ENCODE measurements around the gene DRC7. TPM values are rescaled to one million over a fixed set of nuclear protein-coding genes. Genes with fewer than 3 reads are reported as not detected.

Gene DRC7
- total RNA-seq, 1 donor from 2014 or later: not detected

DNA sequence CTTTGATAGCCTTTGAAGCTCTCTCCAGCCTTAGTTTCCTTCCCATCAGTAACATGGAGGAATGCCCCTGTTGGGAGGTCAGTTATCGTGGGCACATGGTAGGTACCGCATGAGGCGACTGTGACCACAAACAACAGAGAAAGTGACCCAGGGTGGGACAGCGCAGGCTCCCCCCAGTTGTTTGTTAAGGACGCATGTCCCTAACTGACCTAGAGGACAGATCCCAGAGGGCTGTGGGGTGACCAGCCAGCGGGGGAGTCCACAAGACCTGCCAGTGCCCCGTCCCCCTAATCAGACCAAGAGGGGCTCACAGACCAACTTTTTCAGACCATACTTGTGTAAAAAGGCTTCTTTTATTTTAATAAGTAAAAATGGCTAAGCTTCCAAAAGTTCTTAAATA lies 63.3 kb downstream of the DRC7 start:
- H3K36me3 ChIP-seq (ENCODE audit: control insufficient read depth, insufficient read depth, low read length): peaks cover 28% of the 10 kb centered on the region
- FAIRE-seq: no peak
- TF ChIP-seq, protein P1, sequence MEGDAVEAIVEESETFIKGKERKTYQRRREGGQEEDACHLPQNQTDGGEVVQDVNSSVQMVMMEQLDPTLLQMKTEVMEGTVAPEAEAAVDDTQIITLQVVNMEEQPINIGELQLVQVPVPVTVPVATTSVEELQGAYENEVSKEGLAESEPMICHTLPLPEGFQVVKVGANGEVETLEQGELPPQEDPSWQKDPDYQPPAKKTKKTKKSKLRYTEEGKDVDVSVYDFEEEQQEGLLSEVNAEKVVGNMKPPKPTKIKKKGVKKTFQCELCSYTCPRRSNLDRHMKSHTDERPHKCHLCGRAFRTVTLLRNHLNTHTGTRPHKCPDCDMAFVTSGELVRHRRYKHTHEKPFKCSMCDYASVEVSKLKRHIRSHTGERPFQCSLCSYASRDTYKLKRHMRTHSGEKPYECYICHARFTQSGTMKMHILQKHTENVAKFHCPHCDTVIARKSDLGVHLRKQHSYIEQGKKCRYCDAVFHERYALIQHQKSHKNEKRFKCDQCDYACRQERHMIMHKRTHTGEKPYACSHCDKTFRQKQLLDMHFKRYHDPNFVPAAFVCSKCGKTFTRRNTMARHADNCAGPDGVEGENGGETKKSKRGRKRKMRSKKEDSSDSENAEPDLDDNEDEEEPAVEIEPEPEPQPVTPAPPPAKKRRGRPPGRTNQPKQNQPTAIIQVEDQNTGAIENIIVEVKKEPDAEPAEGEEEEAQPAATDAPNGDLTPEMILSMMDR (IDR thresholded peaks at IDR 0.05; ENCODE audit: insufficient read depth, low read length, severe bottlenecking): no peak
- H3K27me3 ChIP-seq (ENCODE audit: control insufficient read depth, insufficient read depth, low read length): no peaks in the 10 kb centered on the region
- DNase-seq (ENCODE audit: low read depth): no peak
- H3K4me3 ChIP-seq (ENCODE audit: low read depth, low read length): no peak overlapping the region

DNA sequence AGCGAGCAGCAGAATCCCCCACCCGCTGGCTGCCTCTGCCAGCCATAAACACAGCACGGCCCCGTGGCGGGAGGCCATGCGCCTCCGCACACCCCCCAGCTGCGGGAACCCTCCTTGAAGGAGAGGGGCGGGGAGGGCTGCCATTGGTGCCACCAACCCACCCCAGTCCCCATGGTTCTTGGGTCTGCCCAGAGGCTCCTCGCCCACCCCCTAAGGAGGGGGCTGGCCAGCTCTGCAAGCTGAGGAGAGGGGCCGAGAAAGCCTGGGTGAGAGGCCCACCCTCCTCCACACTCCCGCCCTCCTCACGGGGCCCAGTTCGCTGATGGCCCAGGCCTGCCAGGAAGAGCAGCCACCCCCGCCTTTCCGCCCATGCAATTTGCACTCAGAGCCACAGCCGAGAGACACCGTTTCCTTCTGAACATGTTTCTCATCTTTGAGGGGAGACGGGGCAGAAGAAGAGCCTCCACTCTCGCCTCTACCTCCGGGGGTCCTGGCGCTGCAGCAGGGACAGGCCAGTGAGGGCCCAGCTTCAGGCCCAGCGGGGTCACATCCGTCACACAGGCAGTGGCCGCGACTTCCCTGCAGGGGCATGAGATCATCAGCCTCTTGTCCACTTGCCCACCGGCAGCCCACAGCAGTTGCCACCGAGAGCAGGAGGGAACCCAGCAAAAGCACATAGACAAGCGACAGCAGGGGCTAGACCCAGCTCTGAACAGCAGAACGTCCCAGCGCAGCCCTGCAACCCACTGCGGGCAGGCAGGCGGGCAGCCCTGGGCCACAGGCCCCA lies 63.9 kb downstream of the DRC7 start:
- Histone ChIP-seq H3K4me3 (ENCODE audit: low read depth, low read length) (no peak overlapping the region), H3K27me3 (ENCODE audit: control insufficient read depth, insufficient read depth, low read length) (no peaks in the 10 kb centered on the region), H3K36me3 (ENCODE audit: control insufficient read depth, insufficient read depth, low read length) (peaks cover 27% of the 10 kb centered on the region)
- no peak for FAIRE-seq
- TF ChIP-seq, protein P1 (IDR thresholded peaks at IDR 0.05; ENCODE audit: insufficient read depth, low read length, severe bottlenecking): no peak
- DNase-seq (ENCODE audit: low read depth): no peak

DNA sequence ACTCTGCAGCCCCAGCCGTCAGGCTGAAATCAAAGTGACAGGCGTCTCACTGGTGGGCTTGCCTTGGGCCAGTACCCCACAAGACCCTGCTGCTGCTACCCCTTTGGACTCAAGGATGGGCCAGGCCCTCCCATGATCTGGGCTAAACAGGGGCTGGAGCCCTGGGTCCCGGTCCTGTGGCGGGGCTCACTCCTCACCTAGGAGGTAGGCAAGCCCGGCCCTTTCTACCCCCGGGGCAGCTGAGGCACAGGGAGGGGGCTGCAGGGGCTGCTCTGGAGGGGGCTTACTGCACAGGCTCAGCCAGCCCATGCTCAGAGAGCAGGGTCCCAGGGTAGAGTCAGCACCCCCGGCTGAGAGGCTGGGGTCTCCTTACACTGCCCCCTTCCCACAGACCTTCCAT lies 64.5 kb downstream of the DRC7 start:
- TF ChIP-seq, protein P1 (IDR thresholded peaks at IDR 0.05; ENCODE audit: insufficient read depth, low read length, severe bottlenecking): no peak
- Histone ChIP-seq H3K27me3 (ENCODE audit: control insufficient read depth, insufficient read depth, low read length) (no peaks in the 10 kb centered on the region), H3K4me3 (ENCODE audit: low read depth, low read length) (no peak overlapping the region), H3K36me3 (ENCODE audit: control insufficient read depth, insufficient read depth, low read length) (peaks cover 27% of the 10 kb centered on the region)
- DNase-seq (ENCODE audit: low read depth): no peak
- no peak for FAIRE-seq

DNA sequence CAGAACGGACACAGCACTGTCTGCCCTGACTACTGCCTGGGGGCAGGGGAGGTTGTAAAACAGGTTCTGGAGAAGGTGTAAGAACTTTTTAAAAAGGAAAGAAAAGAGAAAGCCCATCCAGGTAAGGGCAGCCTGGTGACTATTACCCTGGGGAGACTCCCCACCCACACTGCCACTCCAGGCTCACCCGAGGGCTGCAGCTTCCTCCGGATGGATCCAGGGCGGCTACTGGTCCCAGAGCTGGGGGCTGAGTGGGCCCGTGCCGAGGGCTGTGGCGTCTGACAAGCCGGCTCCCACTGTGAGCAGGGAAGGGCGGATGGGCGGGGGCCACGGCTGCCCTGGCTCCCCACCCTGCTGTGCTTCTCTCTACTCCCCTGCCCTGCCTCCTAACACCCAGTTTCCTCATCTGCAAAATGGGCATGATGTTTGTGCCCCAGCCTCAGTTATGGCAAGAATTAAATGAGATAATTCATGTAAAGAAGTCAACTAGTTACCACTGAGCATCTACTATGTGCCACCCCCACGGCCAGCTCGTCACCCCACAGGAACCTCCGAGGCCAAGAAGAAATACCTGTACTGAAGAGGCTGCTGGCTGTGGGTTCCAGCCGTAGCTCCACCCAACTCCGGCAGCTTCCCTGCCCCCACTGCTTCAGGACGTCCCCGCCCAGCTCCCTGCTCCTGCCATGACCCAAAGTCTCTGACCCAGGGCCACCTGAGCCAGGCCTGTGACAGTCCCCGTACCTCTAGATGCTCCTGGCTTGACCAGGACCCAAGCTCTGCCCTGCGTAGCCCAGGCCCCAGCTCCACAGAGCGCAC lies 65.1 kb downstream of the DRC7 start:
- Histone ChIP-seq H3K4me3 (ENCODE audit: low read depth, low read length) (no peak overlapping the region), H3K36me3 (ENCODE audit: control insufficient read depth, insufficient read depth, low read length) (peaks cover 27% of the 10 kb centered on the region), H3K27me3 (ENCODE audit: control insufficient read depth, insufficient read depth, low read length) (no peaks in the 10 kb centered on the region)
- FAIRE-seq (no peak), DNase-seq (ENCODE audit: low read depth) (peak; percentile 50)
- TF ChIP-seq, protein P1 (IDR thresholded peaks at IDR 0.05; ENCODE audit: insufficient read depth, low read length, severe bottlenecking): no peak

DNA sequence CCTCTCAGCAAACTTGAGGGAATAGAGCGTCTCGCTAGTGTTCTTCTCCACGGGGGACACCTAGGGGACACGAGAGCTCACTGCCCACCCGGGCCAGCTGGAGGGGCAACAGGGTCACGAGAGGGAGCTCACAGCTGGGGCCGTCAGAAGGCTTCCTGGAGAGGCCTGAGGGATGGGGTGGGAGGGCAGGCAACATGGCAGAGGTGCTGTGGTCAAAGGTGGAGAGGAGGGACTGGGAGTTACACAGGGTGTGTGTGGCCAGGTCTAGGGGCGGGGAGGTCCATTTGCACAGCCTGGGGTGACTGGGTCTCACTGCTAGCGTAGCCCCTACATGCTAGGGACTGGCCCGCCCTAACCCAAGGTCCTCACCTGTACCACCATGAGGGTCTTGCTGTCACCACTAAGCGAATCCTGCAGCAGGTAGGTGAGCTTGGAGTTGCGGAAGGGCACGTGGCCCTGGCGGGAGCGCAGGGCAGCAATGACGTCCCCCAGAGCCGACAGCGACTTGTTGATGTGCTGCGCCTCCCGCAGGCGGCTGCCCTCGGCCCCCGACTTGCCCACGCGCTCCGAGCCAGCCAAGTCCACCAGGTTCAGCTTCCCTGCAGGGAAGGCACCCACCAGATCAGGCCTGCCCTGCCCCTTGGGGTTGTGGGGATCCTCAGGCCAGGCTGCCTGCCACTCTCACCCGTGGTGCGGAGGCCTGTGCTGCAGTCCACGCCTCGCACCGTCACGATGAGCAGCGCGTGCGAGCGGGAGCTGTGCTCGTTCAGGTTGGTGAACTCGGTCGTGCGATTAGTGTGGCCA lies 66.0 kb downstream of the DRC7 start:
- H3K36me3 ChIP-seq (ENCODE audit: control insufficient read depth, insufficient read depth, low read length): peaks cover 26% of the 10 kb centered on the region
- no peaks in the 10 kb centered on the region for H3K27me3 ChIP-seq (ENCODE audit: control insufficient read depth, insufficient read depth, low read length)
- FAIRE-seq (no peak), DNase-seq (ENCODE audit: low read depth) (no peak)
- H3K4me3 ChIP-seq (ENCODE audit: low read depth, low read length): no peak overlapping the region
- TF ChIP-seq, protein P1 (IDR thresholded peaks at IDR 0.05; ENCODE audit: insufficient read depth, low read length, severe bottlenecking): no peak

Data from bronchial epithelial cell (primary cell).